CMK (cell line): ENCODE data around the gene TSPAN9.

Experiments
- DNase-seq: peaks from one replicate; pipeline ENCODE4 v3.0.0-alpha.2; 2010; ENCODE audit warnings: low read depth

TSPAN9 gene

GRCh38 chr12:3076730-3077571 lies at the start of gene TSPAN9:
TSPAN9 (plus strand) TSS chr12:3077379; CDS start chr12:3201194, 123,815 bp downstream.
- peak; percentile 27 for DNase-seq

GRCh38 chr12:3028108-3028507 lies 49.1 kb upstream of the TSPAN9 start:
- no peak for DNase-seq

GRCh38 chr12:3030821-3031429 lies 46.3 kb upstream of the TSPAN9 start:
- DNase-seq, result no peak

- no peak for DNase-seq
Measured at GRCh38 chr12:3032161-3032560, 45.0 kb upstream of the TSPAN9 start.

- no peak for DNase-seq
Measured at GRCh38 chr12:3032770-3033538, 44.2 kb upstream of the TSPAN9 start.

GRCh38 chr12:3033539-3033867 lies 43.7 kb upstream of the TSPAN9 start:
- no peak for DNase-seq

- peak; percentile 38 for DNase-seq
Measured at GRCh38 chr12:3034067-3034750, 43.0 kb upstream of the TSPAN9 start.

GRCh38 chr12:3035171-3035570 lies 42.0 kb upstream of the TSPAN9 start:
- DNase-seq, result no peak

GRCh38 chr12:3035815-3036702 lies 41.1 kb upstream of the TSPAN9 start:
- DNase-seq, result no peak

GRCh38 chr12:3036901-3037600 lies 40.1 kb upstream of the TSPAN9 start:
- DNase-seq, result no peak

- no peak for DNase-seq
Measured at GRCh38 chr12:3038166-3038565, 39.0 kb upstream of the TSPAN9 start.

GRCh38 chr12:3038926-3039510 lies 38.2 kb upstream of the TSPAN9 start:
- DNase-seq, result no peak

- no peak for DNase-seq
Measured at GRCh38 chr12:3040026-3040656, 37.0 kb upstream of the TSPAN9 start.

GRCh38 chr12:3040663-3041544 lies 36.3 kb upstream of the TSPAN9 start:
- DNase-seq, result no peak

GRCh38 chr12:3041558-3042164 lies 35.5 kb upstream of the TSPAN9 start:
- peak; percentile 78 for DNase-seq

GRCh38 chr12:3042394-3042793 lies 34.8 kb upstream of the TSPAN9 start:
- no peak for DNase-seq

- no peak for DNase-seq
Measured at GRCh38 chr12:3042826-3043225, 34.4 kb upstream of the TSPAN9 start.

GRCh38 chr12:3043406-3043805 lies 33.8 kb upstream of the TSPAN9 start:
- no peak for DNase-seq
